Kasumi-1 (cell line): ENCODE data around the gene KATNAL1.
"Not testable (repeated sequence)": the region's sequence is repeated elsewhere in the genome, so short reads cannot be mapped to it uniquely, and the experiment has no call there.

Experiments
- DNase-seq, 2 experiments: peaks; one replicate each; lab custom pipeline; 2025; lab: John Stamatoyannopoulos, UW

KATNAL1 gene

GRCh38 chr13:30292325-30292724 lies 15.0 kb downstream of the KATNAL1 start:
- DNase-seq = no peak

GRCh38 chr13:30290812-30291436 lies 16.4 kb downstream of the KATNAL1 start:
- no peak for DNase-seq

- DNase-seq = no peak
These were observed 17.8 kb downstream of the KATNAL1 start for GRCh38 chr13:30289533-30289932.

- not testable (repeated sequence) for DNase-seq
These were observed 21.3 kb downstream of the KATNAL1 start for GRCh38 chr13:30286059-30286458.

- no peak for DNase-seq
These were observed 31.2 kb downstream of the KATNAL1 start for GRCh38 chr13:30276178-30276577.

- no peak for DNase-seq
These were observed 33.3 kb downstream of the KATNAL1 start for GRCh38 chr13:30274083-30274482.

GRCh38 chr13:30270035-30270434 lies 37.3 kb downstream of the KATNAL1 start:
- DNase-seq = not testable (repeated sequence)

GRCh38 chr13:30268673-30269072 lies 38.7 kb downstream of the KATNAL1 start:
- DNase-seq = no peak

- DNase-seq = no peak
These were observed 40.6 kb downstream of the KATNAL1 start for GRCh38 chr13:30266756-30267155.

GRCh38 chr13:30259149-30259733 lies 48.1 kb downstream of the KATNAL1 start:
- DNase-seq = not testable (repeated sequence)

- no peak for DNase-seq
These were observed 49.8 kb downstream of the KATNAL1 start for GRCh38 chr13:30257468-30258099.

GRCh38 chr13:30256713-30257467 lies 50.5 kb downstream of the KATNAL1 start:
- DNase-seq = no peak

GRCh38 chr13:30255696-30256095 lies 51.7 kb downstream of the KATNAL1 start:
- no peak for DNase-seq

GRCh38 chr13:30253830-30254229 lies 53.5 kb downstream of the KATNAL1 start:
- DNase-seq = no peak

- DNase-seq = no peak
These were observed 59.9 kb downstream of the KATNAL1 start for GRCh38 chr13:30247406-30247805.

GRCh38 chr13:30241532-30241931 lies 65.8 kb downstream of the KATNAL1 start:
- DNase-seq = no peak

- no peak for DNase-seq
These were observed 66.7 kb downstream of the KATNAL1 start for GRCh38 chr13:30240608-30241007.

GRCh38 chr13:30235216-30235615 lies 72.1 kb downstream of the KATNAL1 start:
- no peak for DNase-seq

GRCh38 chr13:30234619-30235162 lies 72.7 kb downstream of the KATNAL1 start:
- DNase-seq = no peak

- no peak for DNase-seq
These were observed 82.6 kb downstream of the KATNAL1 start for GRCh38 chr13:30224732-30225131.

GRCh38 chr13:30222254-30222653 lies 85.1 kb downstream of the KATNAL1 start:
- DNase-seq = no peak

- DNase-seq = no peak
These were observed 91.2 kb downstream of the KATNAL1 start for GRCh38 chr13:30216111-30216510.
